NCI-H345 (cell line): ENCODE results near the gene DDX60.

ENCODE experiments used
- DNase-seq: peaks from one replicate; lab custom pipeline; 2025; lab: John Stamatoyannopoulos, UW

Gene DDX60

GRCh38 chr4:168203233-168203911 is 115.2 kb downstream of the DDX60 start:
- no peak for DNase-seq

DNA sequence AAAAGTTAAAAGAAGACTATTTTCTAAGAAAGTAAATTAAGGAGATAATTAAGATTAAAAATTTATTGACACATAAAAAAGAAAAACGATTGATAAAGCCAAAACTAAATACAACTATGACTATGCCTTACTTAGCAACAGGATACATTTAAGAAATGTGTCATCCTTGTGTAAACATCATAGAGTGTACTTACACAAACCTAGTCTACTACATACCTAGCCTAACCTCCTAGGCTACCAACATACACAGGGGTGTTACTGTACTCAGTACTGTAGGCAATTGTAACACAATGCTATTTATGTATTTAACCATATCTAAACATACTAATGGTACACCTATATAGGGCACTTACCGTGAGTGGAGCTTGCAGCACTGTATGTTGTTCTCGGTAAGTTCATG is 117.9 kb downstream of the DDX60 start:
- no peak for DNase-seq

DNA sequence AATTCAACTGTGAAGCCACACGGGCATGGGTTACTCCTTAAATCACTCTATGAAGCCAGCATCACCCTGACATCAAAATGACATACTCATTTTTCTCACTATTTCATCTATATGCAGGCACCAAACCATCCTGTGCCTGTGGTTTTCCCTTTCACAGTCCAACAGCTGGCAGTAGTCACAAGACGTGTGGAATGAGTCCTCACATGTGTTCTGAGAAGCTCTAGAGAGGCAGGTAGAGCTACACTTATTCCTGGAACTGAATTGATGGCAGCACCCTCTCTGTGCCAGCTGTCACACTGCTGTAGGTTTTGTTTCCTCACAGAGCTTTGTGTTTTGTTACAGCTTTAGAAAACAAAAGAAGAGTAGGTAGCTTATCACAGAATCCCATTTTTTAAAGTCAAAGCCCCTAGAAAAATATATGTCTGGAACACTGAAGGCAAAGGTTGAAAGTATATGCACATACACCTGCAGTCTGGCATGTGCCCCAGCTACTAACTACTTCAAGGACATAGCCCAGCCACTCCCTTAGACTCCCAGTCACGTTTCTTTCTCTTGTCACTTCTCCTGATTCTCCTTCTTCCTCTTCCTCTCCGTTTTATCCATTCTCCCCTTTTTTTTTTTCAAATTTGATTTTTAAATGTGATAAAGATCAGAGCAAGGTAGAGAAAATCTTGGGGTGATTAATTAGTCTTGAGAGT is 119.1 kb downstream of the DDX60 start:
- DNase-seq: no peak

- DNase-seq: no peak
Measured at GRCh38 chr4:168197926-168198325, 120.6 kb downstream of the DDX60 start.

GRCh38 chr4:168188754-168189153 is 129.8 kb downstream of the DDX60 start:
- no peak for DNase-seq

DNA sequence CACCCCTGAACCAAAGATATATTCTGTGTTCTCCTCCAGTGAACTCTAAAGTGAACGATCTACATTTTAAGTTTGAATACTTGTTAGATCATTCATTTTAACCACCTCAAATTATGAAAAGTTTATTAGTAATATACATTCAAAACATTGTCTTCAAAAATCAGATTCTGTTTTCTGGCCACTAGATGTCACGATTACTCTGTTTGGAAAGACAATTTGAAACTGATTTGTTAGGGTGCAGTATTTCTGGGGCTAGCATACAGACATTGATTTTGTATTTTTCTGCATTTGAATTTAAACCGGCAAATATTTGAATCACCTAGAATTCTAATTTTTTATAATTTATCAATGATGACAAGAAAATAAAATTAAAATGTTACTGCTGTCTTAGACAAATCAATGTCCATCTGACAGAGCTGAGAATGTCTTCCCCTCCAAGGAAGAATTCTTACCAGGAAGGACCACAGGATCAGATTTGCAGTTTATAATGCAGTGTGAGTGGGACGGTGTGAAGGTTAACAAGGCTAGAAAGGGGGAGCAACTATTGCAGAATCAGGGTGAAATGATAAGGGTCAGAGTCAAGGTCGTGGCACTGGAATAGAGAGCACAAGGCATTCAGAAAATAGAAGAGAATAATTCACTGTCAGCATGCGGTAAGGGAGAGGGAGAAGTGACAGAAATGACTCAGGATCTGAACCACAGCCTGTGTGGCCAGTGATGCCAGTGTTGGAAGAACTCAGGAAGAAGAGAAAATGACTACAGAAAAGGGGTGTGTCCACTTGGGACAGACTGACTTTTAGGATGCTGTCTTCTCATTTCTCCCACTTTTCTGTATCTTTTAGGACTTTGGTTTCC is 134.6 kb downstream of the DDX60 start:
- peak; percentile 5 for DNase-seq

DNA sequence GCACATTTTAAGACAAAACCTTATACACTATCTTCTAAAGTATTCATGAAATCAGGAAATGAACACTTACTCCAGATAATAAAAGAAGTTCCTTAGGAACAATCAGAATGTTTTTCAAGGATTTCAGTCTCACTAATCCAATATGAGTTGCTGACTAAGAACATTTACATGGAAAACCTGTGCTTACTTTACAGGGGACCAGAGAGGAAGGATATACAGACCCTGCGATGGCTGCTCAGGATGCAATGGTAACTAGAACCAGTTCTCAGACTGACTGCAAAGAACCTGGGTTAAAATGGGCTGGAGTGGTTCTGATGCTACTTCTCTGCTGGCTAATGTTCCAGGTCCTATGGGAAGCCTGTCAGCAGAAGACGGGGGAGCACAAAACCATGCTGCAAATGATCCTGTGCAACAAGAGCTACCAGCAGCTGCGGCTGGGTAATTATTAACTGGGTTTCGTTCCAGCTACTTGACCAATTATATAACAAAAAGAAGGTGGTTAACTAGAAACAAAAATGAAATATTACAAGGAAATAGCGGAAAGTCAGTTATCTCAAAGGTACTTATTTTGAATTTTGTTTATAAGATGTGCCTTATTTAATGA is 140.9 kb downstream of the DDX60 start:
- no peak for DNase-seq

- DNase-seq: no peak
Measured at GRCh38 chr4:168174308-168174707, 144.2 kb downstream of the DDX60 start.

GRCh38 chr4:168167714-168168284 is 150.8 kb downstream of the DDX60 start:
- DNase-seq: no peak
